ENCODE measurements around the gene VWC2L.

Gene VWC2L

DNA sequence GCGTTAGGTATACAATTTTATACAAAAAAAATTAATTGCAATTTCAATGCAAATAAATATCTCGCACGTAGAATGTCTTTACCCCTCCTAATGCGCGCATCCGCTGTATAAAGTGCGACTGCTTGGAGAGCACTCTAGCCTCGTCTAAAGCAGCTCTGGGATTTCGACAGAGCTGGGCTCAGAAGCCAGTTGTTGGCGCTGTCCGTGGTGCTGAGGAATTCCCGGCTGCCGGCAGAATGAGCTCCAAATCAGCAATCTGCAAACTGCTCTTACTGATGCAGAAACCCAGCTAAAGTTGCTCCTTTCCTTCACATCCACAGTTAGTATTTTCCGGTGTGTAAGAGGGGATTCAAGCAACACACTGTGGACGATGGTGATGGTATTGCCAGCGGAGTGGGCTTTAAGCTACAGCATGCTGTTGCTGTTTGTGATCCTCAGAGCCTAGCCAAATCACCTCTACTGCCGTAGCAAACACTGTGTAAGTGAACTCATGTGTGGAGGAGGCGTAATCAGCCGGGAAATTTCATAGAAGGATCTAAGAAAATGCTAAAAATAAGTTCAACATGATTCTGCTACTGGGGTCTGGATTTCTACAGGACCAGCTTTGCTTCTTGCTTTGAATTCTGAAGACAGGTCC lies at the start of gene VWC2L:
Gene VWC2L (plus strand): TSS at position 137 of the 637 bp plus-strand sequence. CDS start 3,140 bp downstream, outside the sequence.
- DNase-seq, result peak; percentile 11

DNA sequence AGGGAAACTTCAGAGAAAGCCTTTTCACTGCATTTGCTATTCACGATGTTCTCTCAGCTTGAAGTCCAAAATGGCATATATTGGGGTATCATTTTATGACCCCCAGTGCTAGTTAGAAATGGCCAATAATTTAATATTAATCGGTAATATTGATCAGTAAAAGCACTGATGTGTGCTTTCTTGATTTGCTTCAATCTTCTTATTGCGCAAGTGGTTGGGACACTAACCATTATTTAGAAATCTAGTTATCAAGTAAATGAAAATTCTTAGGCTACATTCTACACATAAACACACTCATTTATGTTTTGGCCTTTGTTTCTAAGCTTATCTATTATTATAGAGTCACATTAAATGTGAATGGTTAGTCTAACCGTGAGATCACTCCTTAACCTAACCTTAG lies 49.7 kb upstream of the VWC2L start:
- no peak for DNase-seq

DNA sequence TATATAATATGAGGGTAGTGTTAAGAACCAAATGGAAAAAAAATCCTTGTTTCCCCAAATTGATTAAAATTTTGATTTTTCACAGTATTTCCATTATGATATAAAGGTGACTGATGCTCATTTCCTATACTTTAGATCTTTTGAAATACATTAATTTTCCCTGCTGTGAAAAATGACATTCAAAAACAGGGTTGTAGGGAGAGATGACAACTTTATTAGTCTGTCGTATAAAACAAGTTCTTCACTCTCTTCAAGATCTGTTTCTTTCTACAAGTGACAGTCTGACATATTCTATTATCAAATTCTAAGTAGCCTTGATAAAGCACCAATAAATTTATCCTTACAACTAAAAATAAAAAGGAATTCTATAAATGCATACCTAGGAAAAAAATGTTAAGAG lies 45.3 kb upstream of the VWC2L start:
- DNase-seq, result no peak

DNA sequence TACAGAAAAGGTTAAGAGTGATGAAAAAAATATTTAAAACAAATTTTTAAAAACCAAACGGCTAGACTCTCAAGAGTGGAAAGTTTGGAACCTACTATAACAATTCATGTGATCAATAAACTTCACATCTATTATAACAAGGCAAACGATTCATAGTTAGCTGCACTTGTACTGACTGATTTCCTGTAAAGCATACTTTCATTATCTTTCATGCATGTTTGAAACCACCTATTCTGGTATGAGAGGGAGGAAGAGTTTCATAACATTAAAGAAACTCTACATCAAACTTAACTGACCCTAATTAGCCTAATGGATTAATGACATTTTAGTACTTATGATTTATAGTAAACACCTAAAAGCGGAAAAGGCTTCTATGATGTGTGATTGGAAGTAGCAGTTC lies 43.7 kb upstream of the VWC2L start:
- DNase-seq, result no peak

DNA sequence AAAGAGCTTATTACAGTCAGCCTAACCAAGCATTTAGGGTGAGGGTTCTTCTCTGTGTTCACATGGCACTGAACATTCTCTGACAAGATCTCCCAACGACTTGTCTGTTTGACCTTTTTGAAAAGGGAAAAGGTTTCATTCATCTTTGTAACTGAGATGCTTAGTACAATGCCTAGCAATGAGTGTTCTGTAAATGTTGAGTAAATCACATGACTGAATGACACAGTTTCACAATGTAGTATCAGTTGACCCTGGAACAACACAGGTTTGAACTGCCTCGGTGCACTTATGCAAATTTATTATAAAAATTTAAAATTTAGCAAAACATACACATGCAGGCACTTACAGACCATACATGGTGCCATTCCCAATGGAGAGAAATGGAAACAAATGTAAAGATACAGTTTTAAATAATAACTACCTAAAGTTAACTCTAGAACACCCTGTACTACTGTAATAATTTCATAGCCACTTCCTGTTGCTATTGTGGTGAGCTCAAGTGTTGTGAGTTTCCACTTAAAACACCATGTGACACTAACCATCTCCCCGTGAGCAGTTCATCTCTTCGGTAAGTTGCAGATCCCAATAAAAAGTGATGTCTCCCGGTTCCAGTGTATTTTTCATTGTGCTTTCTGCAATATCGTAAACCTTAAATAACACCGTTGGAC lies 34.1 kb upstream of the VWC2L start:
- no peak for DNase-seq

DNA sequence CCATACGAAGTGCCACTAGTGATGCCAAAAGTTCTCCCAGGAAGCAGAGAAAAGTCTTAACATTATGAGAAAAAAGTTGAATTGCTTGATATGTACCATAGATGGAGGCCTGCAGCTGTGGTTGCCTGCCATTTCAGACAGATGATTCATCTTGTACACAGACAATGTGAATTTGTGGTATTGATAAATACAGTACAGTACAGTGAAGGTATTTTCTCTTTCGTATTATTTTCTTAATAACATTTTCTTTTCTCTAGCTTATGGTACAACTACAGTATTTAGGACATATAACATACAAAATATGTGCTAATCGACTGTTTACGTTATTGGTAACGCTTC lies 33.6 kb upstream of the VWC2L start:
- DNase-seq, result no peak

DNA sequence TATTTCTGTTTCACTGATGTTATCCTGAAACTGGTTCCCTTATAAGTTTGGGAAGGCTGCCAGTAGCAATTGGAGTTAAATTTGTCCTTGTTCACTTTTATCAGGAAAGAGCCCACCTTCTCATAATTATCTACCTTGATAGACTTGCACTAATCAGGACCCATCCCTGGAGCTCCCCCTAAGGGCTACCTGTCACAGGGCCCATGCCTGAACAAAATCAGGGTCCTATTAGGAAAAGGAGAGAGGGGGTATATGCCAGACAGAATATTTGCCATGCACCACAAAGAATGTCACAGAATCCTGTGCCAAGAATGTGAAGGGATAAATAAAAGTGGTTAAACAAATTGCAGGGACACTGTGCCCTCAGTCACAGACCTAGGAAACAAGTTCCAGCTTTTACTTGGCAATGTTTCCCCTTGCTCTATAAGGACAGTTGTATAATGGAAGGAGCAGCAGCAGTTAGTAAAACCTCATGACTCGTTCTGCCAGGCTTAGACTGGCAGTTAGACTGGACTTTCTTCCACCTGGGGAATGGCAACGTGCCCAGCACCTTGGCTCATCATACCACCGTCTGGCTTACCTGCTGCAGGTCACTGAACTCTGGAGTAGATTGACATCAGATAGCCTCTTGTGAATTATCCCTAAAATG lies 32.3 kb upstream of the VWC2L start:
- DNase-seq, result no peak

DNA sequence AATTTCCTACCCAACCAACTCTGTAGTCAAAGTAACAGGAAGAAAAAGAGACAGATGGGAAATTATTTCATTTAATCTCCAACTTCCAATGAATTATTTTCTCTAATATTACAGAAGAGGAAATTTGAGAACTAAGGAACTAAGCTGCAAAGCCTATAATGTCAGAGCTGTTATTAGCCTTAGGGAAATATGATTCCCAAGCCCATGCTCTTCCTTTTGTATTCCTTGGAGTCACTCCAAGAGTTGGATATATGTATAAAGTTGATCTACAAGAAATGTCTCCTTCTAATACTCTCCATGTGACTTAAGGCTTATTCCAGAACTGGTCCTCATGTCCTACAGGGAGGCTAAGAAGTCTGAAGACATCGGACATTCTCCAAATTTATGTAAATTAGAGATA lies 31.6 kb upstream of the VWC2L start:
- no peak for DNase-seq

GRCh38 chr2:214380681-214381080 lies 30.2 kb upstream of the VWC2L start:
- DNase-seq, result no peak

DNA sequence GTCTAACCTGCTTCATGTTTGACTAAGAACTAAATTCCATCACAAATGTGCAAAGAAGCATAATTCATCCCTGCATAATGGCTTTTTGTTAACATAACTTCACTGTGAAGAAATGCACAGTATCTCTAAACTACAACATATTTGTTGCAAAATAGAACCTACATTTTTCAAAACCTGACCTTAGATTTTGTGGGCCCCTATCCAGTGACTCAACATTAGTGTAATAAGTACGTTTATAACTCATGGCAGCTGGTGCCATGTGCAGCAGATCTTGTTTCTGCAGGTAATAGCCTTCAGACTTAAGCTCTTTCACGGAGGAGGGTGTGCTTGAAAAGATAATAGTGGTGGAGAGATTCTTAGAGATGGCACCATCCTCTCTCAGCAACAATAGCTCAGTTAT lies 28.6 kb upstream of the VWC2L start:
- DNase-seq, result no peak

DNA sequence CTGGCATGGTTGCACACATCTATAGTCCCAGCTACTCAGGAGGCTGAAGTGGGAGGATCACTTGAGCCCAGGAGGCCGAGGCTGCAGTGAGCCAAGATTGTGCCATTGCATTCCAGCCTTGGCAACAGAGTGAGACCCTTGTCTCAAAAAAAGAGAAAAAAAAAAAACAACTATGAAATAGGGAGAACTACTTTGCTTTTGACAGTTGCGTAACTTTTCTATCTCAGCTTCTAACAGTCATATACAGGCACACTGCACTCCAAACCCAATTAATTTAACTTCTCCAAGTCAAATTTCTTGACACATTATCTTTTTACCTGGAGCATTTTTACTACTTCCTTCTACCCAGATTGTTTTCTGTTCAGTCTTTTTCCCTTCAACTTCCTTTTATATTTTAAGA lies 24.1 kb upstream of the VWC2L start:
- no peak for DNase-seq

- DNase-seq, result no peak
Observed at GRCh38 chr2:214389334-214389733, 21.5 kb upstream of the VWC2L start.

DNA sequence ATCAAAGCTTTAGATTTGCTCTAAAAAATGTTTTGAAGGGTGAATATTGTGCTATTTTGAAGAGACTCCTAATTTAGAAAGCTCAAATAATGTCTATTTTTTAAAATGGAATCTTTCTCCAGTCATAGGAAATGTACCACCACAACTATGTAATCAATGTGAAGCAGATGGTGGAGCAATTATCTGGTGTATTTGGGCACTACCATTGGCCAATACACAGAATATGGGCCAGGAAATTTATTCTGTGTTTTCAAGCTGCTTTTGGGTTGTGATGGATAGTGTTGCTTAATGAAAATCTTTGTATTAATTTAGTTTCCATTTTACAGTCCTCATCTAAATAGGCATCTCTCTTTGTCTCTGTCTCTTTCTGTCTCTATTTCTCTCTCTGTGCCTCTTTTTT lies 17.1 kb upstream of the VWC2L start:
- no peak for DNase-seq

DNA sequence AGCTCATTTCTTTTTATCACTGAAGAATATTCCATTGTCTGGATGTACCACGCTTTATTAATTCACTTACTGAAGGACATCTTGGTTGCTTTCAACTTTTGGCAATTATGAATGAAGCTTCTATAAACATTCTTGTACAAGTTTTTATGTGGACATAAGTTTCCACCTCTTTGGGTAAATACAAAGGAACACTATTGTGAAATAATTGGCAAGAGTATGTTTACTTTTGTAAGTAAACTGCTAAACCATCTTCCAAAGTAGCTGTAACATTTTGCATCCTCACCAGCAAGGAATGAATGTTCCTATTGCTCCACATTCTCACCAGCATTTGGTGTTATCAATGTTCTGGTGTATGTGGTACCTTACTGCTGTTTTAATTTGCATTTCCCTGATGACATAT lies 15.8 kb upstream of the VWC2L start:
- DNase-seq, result no peak

DNA sequence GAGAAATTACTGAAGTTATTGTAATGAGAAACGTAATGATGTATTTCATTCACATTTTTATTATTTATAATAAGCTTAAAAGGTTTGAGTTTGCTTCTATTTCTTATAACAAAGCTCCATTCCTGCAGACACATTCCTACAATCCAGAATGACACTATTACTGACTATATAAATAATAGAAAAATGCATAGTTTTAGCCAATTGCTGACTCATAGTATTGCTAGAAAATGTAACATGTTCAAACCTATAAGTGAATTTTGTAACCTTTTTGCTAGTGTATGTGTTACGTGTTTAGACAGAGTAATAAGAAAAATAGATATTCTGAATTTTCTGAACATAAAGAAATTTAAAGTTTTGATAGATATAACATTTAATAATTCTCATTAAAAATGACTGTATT lies 9.3 kb upstream of the VWC2L start:
- no peak for DNase-seq

DNA sequence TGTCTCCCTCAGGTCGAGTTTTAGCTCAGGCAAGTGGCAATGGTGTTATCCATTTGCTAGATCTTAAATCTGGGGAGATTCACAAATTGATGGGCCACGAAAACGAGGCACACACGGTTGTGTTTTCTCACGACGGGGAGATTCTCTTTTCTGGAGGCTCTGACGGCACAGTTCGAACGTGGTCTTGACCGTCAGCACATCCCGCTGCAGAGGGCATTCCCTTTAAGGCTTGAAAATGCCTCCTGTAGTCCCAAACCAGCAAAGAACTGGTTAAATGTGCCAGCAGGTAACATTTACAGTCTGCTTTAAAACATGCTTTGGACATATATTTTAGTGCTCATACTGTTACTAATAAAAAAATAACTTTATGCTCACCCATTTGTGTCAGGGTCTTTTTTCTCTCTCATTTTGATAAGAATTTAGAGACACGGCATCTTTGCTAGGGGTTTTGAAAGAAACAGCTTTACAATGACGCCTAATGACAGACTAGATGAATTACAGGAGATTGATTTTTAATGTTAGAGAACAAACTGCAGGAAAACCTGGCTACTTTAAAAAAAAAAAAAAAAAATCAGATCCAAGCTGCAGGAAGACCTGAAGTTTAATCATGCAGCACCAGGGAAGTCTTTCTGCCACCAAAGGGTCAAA lies 602 bp upstream of the VWC2L start:
- DNase-seq, result no peak

DNA sequence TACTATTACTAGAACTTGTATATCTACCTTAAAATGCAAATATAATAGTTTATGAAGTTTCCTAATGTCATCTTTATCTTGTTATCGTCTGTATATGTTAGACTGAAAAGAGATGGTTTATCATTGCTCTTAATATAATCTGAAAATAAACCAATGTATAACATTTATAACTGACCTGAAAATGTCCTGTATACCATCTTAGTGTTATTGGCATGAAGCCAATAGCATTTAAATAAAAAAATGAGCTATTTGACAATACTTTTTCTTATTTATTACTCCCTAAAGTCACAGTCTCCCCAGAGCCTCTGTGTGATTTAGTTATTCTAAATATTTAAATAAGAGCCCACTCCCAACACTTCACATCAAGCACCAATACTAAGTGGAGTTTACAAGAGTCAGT lies 1.8 kb downstream of the VWC2L start:
- DNase-seq, result no peak

DNA sequence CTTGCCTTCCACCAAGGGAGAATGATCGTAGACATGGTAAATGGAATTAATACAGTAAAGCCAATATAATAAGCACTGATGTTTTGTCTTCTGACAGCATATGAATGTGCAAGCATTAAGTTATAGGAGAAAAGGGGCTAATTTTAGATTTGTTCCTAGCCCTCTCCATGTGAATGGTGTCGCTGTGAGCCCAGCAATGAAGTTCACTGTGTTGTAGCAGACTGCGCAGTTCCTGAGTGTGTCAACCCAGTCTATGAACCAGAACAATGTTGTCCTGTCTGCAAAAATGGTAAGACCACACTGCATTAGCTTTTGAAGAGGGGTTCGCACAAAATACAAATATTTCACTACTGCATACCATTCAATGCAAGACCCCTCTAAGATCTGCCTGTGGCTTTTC lies 25.6 kb downstream of the VWC2L start:
- no peak for DNase-seq

- no peak for DNase-seq
Observed at GRCh38 chr2:214450118-214450894, 39.5 kb downstream of the VWC2L start.

DNA sequence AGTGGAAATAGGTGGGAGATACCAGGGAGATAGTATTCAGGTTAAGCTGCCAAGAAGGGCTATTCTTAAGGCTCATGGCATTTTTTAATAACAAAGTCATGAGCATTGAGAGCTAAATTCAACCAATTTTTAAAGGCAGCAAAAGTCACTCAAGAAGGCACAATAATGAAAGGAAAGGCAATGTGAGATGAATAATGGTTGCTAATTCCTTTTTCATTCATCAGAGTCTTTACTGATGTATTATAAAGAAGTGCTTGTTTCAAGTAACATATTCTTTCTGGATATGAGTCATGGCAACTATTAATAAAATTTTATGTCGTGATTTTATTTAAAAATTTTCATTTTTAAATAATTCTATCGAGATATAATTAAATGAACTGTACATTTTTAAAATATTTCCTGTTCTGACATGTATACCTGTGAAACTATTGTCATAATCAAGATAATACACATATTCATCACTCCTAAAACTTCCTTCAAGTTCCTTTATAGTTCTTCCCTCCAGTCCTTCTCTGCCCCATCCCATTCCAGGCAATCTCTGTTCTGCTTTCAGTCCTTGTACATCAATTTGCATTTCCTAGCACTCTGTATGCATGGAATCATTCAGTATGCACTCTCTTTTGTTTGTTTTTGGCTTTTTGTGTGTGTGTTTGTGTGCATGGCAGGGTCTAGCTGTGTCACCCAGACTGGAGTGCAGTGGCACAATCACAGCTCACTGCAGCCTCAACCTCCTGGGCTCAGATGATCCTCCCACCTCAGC lies 40.8 kb downstream of the VWC2L start:
- DNase-seq, result no peak

- no peak for DNase-seq
Observed at GRCh38 chr2:214465363-214466146, 54.7 kb downstream of the VWC2L start.

DNA sequence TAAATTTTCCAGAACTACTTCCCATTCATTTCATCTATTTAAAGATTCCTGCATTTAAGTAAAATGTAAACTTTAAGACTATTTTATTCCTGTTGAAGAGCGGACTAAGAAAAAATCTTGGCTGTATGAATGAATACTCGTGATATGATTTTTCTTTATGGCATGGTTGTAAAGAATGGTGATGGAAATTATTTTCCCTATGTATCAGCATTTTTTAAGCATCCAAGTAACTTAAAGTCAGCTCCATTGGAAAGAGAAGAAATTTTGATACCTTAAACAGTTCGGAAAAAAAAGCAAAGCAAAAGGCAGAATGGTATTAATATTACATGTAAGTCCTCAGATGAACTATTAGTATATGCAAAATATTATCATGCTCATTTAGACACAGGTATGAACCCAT lies 58.9 kb downstream of the VWC2L start:
- DNase-seq, result no peak

All from CD4-positive, alpha-beta T cell treated with Interleukin-6 for 4 hours (primary cell).